NB4 (cell line): ENCODE data around the gene OR4Q2.
"Not testable (repeated sequence)": the region's sequence is repeated elsewhere in the genome, so short reads cannot be mapped to it uniquely, and the experiment has no call there.

Source experiments
- DNase-seq: peaks from one replicate; pipeline ENCODE4 v3.0.0; 2010; ENCODE audit warnings: low read depth
- H3K4me3 ChIP-seq: one replicate; pipeline ENCODE4 v1.5.1; 2011; ENCODE audit warnings: mild to moderate bottlenecking, low read depth, low read length, moderate library complexity
- MYC ChIP-seq: IDR thresholded peaks from 2 replicates; pipeline ENCODE4 v1.6.1; 2011; ENCODE audit warnings: low read depth, low read length
- POLR2A ChIP-seq: IDR thresholded peaks from 2 replicates; pipeline ENCODE4 v1.6.1; 2011; ENCODE audit warnings: mild to moderate bottlenecking; ENCODE audit not compliant: insufficient read length; ENCODE audit errors: extremely low read depth
- TF ChIP-seq, protein P1 (sequence below): IDR thresholded peaks from 2 replicates; pipeline ENCODE4 v1.6.1; 2011; ENCODE audit warnings: low read depth, low read length
- TF ChIP-seq, protein P2 (sequence below): IDR thresholded peaks from one replicate; pipeline ENCODE4 v1.5.1; 2012; ENCODE audit warnings: low read depth, low read length

The OR4Q2 gene

DNA sequence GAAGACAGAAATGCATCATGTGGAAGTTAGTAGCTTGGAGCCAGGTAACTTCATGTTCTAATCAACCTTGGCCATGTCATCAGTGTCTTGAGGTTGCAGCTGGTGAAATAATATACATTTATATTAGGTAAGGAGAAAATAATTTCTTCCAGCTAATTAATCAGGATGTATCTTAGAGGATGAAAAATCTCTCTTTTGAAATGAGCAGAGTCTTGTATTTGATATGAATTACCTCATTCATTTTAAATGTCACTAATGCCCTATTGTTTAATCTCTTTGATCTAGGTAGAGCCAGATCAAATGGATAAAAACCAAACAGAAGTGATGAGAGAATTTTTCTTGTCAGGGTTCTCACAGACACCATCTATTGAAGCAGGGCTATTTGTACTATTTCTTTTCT, at the start of gene OR4Q2:
Gene OR4Q2, plus strand, starts transcription at position 301 of the 400 bp plus-strand sequence.
- TF ChIP-seq MYC (no peak), POLR2A (no peak)
- no peak within 1 kb of the TSS for H3K4me3 ChIP-seq

DNA sequence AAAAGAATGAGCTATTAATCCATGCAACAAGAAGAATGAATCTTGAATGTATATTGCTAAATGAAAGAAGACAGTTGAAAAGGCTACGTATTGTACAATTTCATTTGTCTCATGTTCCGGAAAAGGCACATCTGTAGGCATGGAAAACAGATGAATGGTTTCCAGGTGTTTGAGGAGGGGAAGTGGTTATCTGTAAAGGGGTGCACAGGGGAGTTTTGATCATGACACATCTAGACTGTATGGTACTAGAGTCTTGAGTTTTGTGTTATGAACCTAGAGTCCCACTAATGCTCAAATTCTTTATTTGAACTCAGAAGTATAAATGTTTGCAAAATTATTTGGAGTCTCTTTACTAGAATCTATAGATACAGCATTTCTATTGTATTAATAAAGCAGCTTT, 32.2 kb upstream of the OR4Q2 start:
- H3K4me3 ChIP-seq, DNase-seq: not testable (repeated sequence)

More for the DNA sequence above, at the start of gene OR4Q2:
- DNase-seq: no peak

DNA sequence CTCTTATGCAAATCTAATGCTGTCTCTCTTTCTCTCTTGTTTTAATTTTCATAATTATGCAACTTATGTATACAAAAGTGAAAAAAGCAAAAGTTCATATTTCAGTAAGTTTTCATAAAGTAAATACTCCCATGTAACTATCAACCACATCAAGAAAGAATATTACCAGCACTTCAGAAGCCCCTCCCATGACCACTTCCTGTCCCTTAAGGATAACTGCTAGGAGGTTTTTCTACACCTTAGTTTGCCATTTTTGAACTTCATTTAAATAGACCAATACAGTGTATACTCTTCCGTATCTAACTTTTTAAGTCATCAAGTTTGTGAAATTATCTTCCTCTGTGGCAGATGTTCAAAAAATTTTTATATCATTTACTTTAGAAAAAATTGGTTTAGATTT, 27.1 kb upstream of the OR4Q2 start:
- TF ChIP-seq, protein P1, sequence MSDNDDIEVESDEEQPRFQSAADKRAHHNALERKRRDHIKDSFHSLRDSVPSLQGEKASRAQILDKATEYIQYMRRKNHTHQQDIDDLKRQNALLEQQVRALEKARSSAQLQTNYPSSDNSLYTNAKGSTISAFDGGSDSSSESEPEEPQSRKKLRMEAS: no peak
- TF ChIP-seq MYC (no peak), POLR2A (no peak)
- TF ChIP-seq, protein P2, sequence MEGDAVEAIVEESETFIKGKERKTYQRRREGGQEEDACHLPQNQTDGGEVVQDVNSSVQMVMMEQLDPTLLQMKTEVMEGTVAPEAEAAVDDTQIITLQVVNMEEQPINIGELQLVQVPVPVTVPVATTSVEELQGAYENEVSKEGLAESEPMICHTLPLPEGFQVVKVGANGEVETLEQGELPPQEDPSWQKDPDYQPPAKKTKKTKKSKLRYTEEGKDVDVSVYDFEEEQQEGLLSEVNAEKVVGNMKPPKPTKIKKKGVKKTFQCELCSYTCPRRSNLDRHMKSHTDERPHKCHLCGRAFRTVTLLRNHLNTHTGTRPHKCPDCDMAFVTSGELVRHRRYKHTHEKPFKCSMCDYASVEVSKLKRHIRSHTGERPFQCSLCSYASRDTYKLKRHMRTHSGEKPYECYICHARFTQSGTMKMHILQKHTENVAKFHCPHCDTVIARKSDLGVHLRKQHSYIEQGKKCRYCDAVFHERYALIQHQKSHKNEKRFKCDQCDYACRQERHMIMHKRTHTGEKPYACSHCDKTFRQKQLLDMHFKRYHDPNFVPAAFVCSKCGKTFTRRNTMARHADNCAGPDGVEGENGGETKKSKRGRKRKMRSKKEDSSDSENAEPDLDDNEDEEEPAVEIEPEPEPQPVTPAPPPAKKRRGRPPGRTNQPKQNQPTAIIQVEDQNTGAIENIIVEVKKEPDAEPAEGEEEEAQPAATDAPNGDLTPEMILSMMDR: no peak
- H3K4me3 ChIP-seq: no peak overlapping the region
- no peak for DNase-seq

DNA sequence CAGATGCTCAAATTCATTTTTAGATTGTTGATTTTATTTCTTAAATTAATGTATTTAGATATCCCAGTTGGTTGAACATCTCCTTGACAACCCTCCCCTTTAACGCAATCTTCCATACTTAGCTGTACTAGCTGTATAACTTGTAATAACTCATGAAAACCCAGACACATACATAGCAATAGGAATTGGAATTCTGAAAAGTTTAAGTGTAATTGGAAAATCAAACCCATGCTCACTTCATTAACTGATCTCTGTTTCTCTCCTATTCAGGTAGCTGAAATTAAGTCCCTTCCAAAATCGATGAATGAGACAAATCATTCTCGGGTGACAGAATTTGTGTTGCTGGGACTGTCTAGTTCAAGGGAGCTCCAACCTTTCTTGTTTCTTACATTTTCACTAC, 26.7 kb upstream of the OR4Q2 start, which contains the start of gene OR4K15:
Gene OR4K15, plus strand, starts transcription at position 301 of the 400 bp plus-strand sequence. Its CDS starts 0 bp downstream, at position 301.
- H3K4me3 ChIP-seq: no peak within 1 kb of the TSS
- DNase-seq: no peak
- TF ChIP-seq, protein P2: no peak
- TF ChIP-seq MYC: no peak
- TF ChIP-seq, protein P1: no peak

DNA sequence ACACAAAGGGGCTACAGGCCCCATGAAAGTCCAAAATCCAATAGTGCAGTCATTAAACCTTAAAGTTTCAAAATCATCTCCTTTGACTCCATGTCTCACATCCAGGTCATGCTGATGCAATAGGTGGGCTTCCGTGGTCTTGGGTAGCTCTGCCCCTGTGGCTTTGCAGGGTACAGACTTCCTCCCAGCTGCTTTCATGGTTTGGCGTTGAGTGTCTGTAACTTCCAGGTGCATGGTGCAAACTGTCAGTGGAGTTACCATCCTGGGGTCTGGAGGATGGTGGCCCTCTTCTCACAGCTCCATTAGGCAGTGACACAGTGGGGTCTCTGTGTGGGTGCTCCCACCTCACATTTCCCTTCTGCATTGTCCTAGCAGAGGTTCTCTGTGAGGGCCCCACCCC, 8.5 kb upstream of the OR4Q2 start:
- TF ChIP-seq MYC: no peak
- TF ChIP-seq, protein P1: no peak
- no peak for TF ChIP-seq POLR2A
- TF ChIP-seq, protein P2: no peak

DNA sequence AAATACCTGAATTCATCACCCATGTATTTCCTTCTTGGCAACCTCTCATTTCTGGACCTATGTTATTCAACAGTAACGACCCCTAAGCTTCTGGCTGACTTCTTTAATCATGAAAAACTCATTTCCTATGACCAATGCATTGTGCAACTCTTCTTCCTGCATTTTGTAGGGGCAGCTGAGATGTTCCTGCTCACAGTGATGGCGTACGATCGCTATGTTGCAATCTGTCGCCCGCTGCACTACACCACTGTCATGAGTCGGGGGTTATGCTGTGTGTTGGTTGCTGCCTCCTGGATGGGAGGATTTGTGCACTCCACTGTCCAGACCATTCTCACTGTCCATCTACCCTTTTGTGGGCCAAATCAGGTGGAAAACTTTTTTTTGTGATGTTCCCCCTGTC, 356 bp downstream of the OR4Q2 start:
- no peak for TF ChIP-seq POLR2A
- TF ChIP-seq, protein P1: no peak
- TF ChIP-seq, protein P2: no peak
- TF ChIP-seq MYC: no peak
- no peak overlapping the region for H3K4me3 ChIP-seq
- peak; percentile 85 for DNase-seq

More for the DNA sequence above, 8.5 kb upstream of the OR4Q2 start:
- DNase-seq: no peak
- no peak overlapping the region for H3K4me3 ChIP-seq

DNA sequence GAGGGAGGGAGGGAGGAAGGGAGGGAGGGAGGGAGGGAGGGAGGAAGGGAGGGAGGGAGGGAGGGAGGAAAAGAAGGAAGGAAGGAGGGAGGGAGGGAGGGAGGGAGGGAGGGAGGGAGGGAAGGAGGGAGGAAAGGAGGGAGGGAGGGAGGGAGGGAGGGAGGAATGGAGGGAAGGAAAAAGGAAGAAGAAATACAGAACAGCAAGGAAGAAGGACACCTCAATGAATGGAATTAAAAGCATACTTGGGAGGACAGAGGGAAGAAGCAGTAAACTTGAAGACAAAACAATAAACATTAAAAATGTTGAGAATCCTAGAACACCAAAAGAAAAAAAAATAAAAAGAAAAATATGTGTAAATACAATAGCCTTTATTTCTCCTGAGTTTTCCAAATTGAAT, 6.2 kb downstream of the OR4Q2 start:
- TF ChIP-seq, protein P1: no peak
- TF ChIP-seq, protein P2: no peak
- TF ChIP-seq POLR2A: no peak
- TF ChIP-seq MYC: no peak
- DNase-seq: no peak
- no peak overlapping the region for H3K4me3 ChIP-seq
